Large intestine (tissue), 3 donors: Measurements from ENCODE around the gene MYG1. TPM values are rescaled to one million over a fixed set of nuclear protein-coding genes. Genes with fewer than 3 reads are reported as not detected.

Source experiments
- DNase-seq, 2 donors: peaks; one replicate each; pipeline versions ENCODE4 v3.0.0 to v3.0.0-alpha.2; 2013
- H3K27ac ChIP-seq: one replicate; pipeline ENCODE4 v1.5.1; 2013; ENCODE audit warnings: low read length
- H3K27me3 ChIP-seq: 2 replicates; pipeline ENCODE4 v1.6.1; 2013; ENCODE audit warnings: low read length; ENCODE audit not compliant: control insufficient read depth, insufficient read depth
- H3K36me3 ChIP-seq: 2 replicates; pipeline ENCODE4 v1.6.1; 2013; ENCODE audit warnings: low read length; ENCODE audit not compliant: control insufficient read depth, insufficient read depth
- H3K4me1 ChIP-seq: one replicate; pipeline ENCODE4 v1.6.1; 2013; ENCODE audit warnings: low read length; ENCODE audit not compliant: control insufficient read depth, insufficient read depth
- H3K4me3 ChIP-seq: one replicate; pipeline ENCODE4 v1.5.1; 2013; ENCODE audit warnings: low read length
- H3K9me3 ChIP-seq: one replicate; pipeline ENCODE4 v1.6.1; 2013; ENCODE audit warnings: mild to moderate bottlenecking, low read depth, low read length, moderate library complexity; ENCODE audit not compliant: control insufficient read depth
- WGBS: methylation state at CpG from one replicate; pipeline ENCODE4 v1.1.5; 2013; ENCODE audit warnings: low lambda C conversion rate; ENCODE audit not compliant: insufficient coverage; 5-methylcytosine and 5-hydroxymethylcytosine counted together
- polyA plus RNA-seq: library from polyadenylated mRNA; unstranded; fragments of 120-200 nt; gene quantifications from one replicate; pipeline ENCODE4 v1.2.1, GENCODE V29; 2013

The MYG1 gene
- polyA plus RNA-seq, 1 donor: 46.3 TPM

DNA sequence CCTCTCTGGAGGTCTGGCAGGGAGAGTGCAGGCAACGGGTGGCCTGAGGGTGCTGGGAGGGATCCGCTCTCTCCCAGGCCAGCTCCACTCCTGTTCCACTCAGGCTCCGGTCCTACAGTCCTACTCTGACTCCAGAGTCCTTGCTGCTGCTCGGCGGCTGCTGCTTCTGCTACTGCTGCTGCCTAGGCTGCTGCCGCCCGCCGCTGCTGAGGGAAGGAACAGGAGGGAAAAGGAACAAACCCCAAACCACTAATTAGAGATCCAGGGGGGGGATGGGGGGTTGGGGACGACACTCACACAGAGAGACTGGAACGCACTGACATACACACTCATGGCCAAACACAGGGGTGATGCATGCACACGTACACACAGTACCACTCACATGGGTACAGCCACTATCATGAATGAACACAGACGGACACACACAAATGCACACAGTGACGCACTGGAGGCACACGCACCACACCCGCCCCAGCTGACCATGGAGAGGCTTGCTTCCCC lies 36.7 kb downstream of the MYG1 start, which contains the start of gene SP7:
Gene SP7 (minus strand): TSS at position 174 of the 501 bp plus-strand sequence. CDS start 708 bp downstream, outside the sequence.
- WGBS: no CpG with 5 or more reads among the region's 15 CpGs
- Histone ChIP-seq H3K4me3 (no peak within 1 kb of the TSS), H3K4me1 (no peaks in the 10 kb centered on the region), H3K9me3 (no peaks in the 10 kb centered on the region), H3K27me3 (peaks cover 58% of the 10 kb centered on the region), H3K36me3 (no peaks in the 10 kb centered on the region), H3K27ac (no peak within 1 kb of the TSS)
- no peak for DNase-seq

DNA sequence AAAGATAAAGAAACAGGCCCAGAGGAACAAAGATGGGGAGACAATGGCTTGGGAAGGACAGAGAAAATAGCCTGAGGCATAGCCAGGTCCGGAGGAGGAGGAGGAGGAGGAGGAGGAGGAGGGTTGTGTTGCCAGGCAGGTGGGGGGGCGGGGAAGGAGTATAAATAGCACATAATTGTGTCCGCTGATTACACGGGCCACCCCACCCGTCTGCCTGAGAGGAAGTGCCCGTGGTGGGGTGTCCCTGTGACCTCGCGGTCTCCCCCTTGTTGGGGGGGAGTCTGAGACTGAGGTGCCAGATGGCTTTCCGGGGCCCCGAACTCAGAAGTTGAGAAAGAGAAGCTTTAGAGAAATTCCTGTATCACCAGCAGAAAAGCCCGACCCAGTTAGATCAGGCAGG lies 38.5 kb downstream of the MYG1 start:
- Histone ChIP-seq H3K9me3 (no peaks in the 10 kb centered on the region), H3K4me1 (no peaks in the 10 kb centered on the region), H3K36me3 (no peaks in the 10 kb centered on the region), H3K27ac (no peak overlapping the region), H3K4me3 (no peak overlapping the region), H3K27me3 (peaks cover 55% of the 10 kb centered on the region)
- 33% methylated on average over 1 of the region's 11 CpGs for WGBS
- no peak for DNase-seq

DNA sequence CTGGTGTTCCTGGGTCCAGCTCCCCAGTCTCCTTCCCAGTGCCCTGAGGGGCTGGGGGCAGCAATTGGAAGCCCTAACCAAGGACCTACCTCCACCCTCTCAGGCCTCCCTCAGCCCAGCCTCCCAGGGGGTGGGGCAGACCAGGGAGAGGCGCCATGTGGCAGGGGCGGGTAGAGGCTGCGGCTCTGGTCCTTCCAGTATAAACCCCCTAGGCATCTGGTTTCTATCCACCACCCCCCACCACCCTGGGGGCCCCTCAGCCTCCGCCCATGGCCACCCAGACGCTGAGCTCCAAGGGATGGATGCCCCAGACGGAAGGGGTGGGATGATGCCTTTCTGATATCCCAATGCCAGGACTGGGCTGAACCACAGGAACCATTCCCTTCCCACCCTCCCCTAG lies 39.4 kb downstream of the MYG1 start:
- DNase-seq: no peak
- no peak overlapping the region for H3K4me3 ChIP-seq
- WGBS: no CpG with 5 or more reads among the region's 6 CpGs
- H3K9me3 ChIP-seq: no peaks in the 10 kb centered on the region
- no peaks in the 10 kb centered on the region for H3K4me1 ChIP-seq
- H3K27ac ChIP-seq: no peak overlapping the region
- H3K27me3 ChIP-seq: peaks cover 56% of the 10 kb centered on the region
- H3K36me3 ChIP-seq: no peaks in the 10 kb centered on the region

DNA sequence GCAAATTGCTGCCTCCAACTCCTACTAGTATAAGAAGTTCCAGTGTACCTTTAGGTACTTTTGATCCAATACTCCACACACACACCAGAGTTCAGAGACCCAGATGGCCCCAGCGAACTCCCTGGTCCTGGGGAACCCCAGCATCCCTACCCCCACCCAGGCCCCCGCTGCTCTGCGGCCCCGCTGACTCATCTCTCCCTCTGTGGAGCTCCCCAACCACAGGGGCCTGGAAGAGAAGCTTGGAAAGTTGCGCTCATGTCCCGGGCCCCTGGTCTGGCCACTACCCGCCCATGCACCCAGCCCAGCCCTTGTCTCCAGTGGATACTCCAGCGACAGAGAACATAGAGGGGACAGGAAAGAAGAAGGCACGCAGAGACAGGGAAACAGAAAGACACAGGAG lies 40.9 kb downstream of the MYG1 start:
- H3K27me3 ChIP-seq: peaks cover 46% of the 10 kb centered on the region
- H3K4me1 ChIP-seq: peaks cover 3% of the 10 kb centered on the region
- no peak for DNase-seq
- H3K4me3 ChIP-seq: no peak overlapping the region
- no peak overlapping the region for H3K27ac ChIP-seq
- H3K9me3 ChIP-seq: no peaks in the 10 kb centered on the region
- WGBS: no CpG with 5 or more reads among the region's 9 CpGs
- no peaks in the 10 kb centered on the region for H3K36me3 ChIP-seq

DNA sequence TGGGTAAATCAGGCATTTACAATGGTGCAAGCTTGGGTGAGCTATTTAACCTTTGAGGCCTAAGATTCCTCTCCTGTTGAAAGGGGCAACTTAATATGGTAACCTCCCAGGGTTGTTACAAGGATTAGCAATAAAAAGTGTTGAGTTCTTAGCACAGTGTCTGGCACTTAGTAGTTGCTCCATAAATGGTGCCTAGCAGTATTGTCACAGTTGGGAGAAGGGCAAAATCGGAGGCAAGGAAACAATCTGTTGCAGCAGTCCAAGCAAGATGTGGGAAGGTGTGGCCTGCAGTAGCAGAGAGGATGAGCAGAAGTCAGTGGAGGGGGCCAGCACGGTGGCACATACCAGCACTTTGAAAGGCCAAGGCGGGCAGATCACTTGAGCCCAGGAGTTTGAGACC lies 44.0 kb downstream of the MYG1 start:
- peaks cover 17% of the 10 kb centered on the region for H3K27me3 ChIP-seq
- no CpG with 5 or more reads among the region's 3 CpGs for WGBS
- no peaks in the 10 kb centered on the region for H3K9me3 ChIP-seq
- H3K4me1 ChIP-seq: peaks cover 7% of the 10 kb centered on the region
- no peak for DNase-seq
- H3K4me3 ChIP-seq: no peak overlapping the region
- no peak overlapping the region for H3K27ac ChIP-seq
- H3K36me3 ChIP-seq: no peaks in the 10 kb centered on the region

DNA sequence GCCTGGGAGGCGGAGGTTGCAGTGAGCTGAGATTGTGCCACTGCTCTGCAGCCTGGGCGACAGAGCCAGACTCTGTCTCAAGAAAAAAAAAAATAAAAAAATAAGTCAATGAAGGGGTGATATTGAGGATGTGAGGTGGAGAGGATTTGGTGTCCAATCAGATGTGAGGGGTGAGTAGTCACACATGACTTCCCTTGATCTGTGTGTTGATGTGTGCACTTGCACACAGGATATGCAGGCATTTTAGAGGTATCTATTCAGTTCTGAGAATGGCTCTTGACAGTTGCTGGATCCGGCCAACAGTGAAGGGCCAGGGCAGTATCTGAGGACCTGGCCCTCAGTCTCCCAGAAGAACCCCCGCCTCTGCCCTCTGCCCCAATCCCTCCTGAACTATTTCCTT lies 44.5 kb downstream of the MYG1 start:
- H3K4me3 ChIP-seq: no peak overlapping the region
- WGBS: 100% methylated on average over 1 of the region's 4 CpGs
- H3K27ac ChIP-seq: no peak overlapping the region
- H3K4me1 ChIP-seq: peaks cover 7% of the 10 kb centered on the region
- peaks cover 12% of the 10 kb centered on the region for H3K27me3 ChIP-seq
- H3K36me3 ChIP-seq: no peaks in the 10 kb centered on the region
- no peaks in the 10 kb centered on the region for H3K9me3 ChIP-seq
- no peak for DNase-seq

DNA sequence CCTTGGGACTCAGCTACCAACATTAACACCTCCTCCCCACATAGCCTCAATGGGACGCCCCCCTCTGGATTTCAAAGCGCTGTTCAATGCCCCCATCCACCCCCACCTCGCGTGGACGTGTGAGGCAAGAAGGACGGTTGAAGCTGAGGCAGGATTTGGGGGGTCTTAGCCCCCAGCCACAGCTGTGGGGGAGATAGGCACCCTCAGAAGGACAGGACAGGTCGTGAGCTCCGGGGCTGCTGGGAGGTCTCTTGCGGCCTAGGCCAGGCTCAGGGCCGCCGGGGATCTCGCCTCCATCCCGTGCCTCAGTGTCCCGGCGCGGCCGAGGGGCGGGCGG lies 45.0 kb downstream of the MYG1 start:
- peaks cover 7% of the 10 kb centered on the region for H3K4me1 ChIP-seq
- H3K27me3 ChIP-seq: peaks cover 10% of the 10 kb centered on the region
- peak overlapping the region; percentile 38 for H3K4me3 ChIP-seq
- no peak overlapping the region for H3K27ac ChIP-seq
- H3K9me3 ChIP-seq: no peaks in the 10 kb centered on the region
- no peak for DNase-seq
- no peaks in the 10 kb centered on the region for H3K36me3 ChIP-seq
- WGBS: no CpG with 5 or more reads among the region's 19 CpGs

DNA sequence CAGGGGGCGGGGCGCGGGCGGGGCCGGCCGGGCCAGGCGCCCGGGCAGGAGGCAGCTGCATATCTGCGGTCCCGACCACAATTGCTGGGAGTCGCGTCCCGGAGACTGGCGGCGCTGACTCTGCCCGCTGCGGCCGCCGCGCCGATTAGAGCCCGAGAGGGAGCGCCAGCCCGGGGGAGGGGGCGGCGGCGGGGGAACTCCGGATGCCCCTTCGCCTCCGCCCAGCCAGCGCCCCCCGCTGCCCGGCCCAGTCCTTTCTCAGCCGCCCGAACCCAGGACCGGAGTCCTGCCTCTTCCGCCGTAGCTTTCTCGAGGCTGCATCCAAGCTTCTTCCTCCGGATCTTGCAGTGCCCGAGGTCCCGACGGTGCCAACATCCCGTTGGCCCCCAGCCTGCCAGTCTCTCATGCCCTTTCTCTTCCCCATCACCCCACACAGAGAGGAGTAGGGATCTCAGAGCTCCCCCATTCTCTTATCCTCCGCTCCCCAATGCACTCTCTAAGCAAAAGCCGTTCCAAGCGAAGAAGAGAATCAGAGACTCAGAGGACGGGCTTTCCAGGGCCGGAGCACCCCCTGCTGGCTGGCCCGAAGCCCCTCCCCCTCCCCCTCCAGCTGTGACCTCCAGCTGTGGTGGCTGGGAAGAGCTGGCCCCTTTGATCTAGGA lies 45.5 kb downstream of the MYG1 start:
- Histone ChIP-seq H3K9me3 (no peaks in the 10 kb centered on the region), H3K4me1 (peaks cover 7% of the 10 kb centered on the region), H3K36me3 (no peaks in the 10 kb centered on the region), H3K27ac (peak overlapping the region; percentile 33), H3K4me3 (peak overlapping the region; percentile 50), H3K27me3 (peaks cover 10% of the 10 kb centered on the region)
- peak in 1 of 2 donors; percentile 62 for DNase-seq
- no CpG with 5 or more reads among the region's 50 CpGs for WGBS

DNA sequence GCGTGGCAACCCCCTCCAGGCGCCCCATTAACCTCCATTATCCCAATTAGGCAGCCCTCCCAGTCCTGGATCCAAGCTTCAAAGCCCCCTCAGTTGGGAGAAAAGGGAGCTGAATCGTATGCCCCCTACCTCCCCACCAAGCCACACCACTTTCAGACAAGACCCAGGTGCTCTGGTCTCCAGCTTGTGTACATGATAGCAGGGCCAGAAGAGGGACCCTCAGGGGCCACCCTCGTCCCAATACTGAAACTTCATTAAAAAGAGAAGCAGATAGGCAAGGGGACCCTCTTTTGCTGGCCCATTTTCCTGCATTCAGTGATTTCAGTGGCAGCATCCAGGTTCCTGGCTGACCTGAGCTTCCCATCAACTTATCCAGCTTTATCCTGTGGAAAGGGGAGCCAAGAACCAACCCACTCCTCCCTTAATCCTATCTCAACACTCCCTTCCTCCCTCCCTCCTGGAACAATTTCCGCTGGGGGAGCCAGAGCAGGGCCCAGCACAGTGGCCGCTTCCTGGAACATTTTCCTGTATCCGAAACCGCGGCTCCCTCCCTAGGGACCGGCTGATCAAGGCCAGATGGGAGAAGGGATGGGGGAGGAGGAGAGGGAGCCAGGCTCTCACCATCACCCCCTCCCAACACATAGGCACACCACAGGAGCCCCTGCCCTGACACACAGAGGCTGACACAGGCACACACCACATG lies 46.1 kb downstream of the MYG1 start:
- WGBS: no CpG with 5 or more reads among the region's 10 CpGs
- peak overlapping the region; percentile 18 for H3K27ac ChIP-seq

DNA sequence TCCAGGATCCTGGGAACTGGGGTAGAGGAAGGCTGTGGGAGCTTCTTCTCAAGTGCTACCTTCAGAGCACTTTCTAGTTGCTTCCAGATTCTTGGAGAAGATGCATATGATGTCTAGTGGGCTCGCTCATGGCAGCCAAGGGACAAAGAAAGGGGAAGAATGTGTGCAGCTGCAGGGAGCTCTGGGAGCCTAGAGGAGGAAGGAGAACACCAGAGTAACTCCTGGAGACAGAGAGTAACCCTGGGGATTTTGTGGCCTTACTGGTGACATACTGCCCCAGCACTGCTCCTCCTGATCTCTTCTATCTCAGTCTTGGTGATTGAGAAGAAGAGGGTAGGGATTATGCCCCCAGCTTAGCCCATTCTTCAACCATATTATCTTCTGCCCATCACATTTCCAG lies 47.0 kb downstream of the MYG1 start:
- no CpG with 5 or more reads among the region's 1 CpG for WGBS

More for the DNA sequence above, 46.1 kb downstream of the MYG1 start:
- H3K36me3 ChIP-seq: no peaks in the 10 kb centered on the region
- peak overlapping the region; percentile 50 for H3K4me3 ChIP-seq
- peaks cover 7% of the 10 kb centered on the region for H3K27me3 ChIP-seq
- H3K4me1 ChIP-seq: peaks cover 7% of the 10 kb centered on the region
- no peak for DNase-seq
- no peaks in the 10 kb centered on the region for H3K9me3 ChIP-seq

More for the DNA sequence above, 47.0 kb downstream of the MYG1 start:
- H3K27ac ChIP-seq: no peak overlapping the region
- H3K4me1 ChIP-seq: peaks cover 7% of the 10 kb centered on the region
- DNase-seq: no peak
- H3K27me3 ChIP-seq: peaks cover 2% of the 10 kb centered on the region
- H3K36me3 ChIP-seq: no peaks in the 10 kb centered on the region
- H3K4me3 ChIP-seq: no peak overlapping the region
- H3K9me3 ChIP-seq: no peaks in the 10 kb centered on the region
